Astrocyte of the spinal cord (primary cell): ENCODE measurements around the gene NDUFS1.
"Not testable (repeated sequence)": the region's sequence is repeated elsewhere in the genome, so short reads cannot be mapped to it uniquely, and the experiment has no call there.

Experiments
- DNase-seq: peaks from one replicate; pipeline ENCODE4 v3.0.0; 2011; ENCODE audit warnings: low read depth, low spot score
- H3K4me3 ChIP-seq: 2 replicates; pipeline ENCODE4 v1.5.1; 2011; ENCODE audit warnings: low read depth, mild to moderate bottlenecking, low read length, moderate library complexity
- in situ Hi-C: cut with HindIII; loops from 2 replicates; pipeline ENCODE4 v1.10.0; 2017; ENCODE audit warnings: low sequenced_read_pairs
- TF ChIP-seq, protein P1 (sequence below): IDR thresholded peaks from 2 replicates; pipeline ENCODE4 v1.5.1; 2012; ENCODE audit warnings: low read depth, mild to moderate bottlenecking, low read length, inconsistent platforms

NDUFS1 gene

DNA sequence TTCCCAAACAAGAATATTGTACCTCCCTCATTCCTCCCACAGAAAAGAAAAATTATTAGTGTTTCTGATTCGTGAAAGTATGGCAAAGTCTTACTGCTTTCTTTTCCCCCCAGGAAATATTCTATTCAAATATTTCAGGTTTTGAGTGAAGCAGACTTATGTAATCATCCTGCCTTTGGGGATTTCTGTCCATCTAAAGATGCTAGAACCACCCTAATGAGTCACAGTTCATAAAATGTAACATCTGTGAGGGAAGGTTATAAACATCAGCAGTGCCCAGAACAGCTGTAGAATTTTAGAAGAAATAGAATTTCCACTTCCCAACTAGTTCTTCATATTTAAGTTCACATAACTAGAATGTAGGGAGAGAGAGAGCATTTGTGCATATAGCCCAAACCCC, 39.4 kb upstream of the NDUFS1 start:
- no peak overlapping the region for H3K4me3 ChIP-seq
- no peak for DNase-seq
- TF ChIP-seq, protein P1, sequence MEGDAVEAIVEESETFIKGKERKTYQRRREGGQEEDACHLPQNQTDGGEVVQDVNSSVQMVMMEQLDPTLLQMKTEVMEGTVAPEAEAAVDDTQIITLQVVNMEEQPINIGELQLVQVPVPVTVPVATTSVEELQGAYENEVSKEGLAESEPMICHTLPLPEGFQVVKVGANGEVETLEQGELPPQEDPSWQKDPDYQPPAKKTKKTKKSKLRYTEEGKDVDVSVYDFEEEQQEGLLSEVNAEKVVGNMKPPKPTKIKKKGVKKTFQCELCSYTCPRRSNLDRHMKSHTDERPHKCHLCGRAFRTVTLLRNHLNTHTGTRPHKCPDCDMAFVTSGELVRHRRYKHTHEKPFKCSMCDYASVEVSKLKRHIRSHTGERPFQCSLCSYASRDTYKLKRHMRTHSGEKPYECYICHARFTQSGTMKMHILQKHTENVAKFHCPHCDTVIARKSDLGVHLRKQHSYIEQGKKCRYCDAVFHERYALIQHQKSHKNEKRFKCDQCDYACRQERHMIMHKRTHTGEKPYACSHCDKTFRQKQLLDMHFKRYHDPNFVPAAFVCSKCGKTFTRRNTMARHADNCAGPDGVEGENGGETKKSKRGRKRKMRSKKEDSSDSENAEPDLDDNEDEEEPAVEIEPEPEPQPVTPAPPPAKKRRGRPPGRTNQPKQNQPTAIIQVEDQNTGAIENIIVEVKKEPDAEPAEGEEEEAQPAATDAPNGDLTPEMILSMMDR: no peak
- in situ Hi-C loops: no loop called here

GRCh38 chr2:206193671-206194357, 34.6 kb upstream of the NDUFS1 start:
- TF ChIP-seq, protein P1: no peak

GRCh38 chr2:206192157-206192556, 32.9 kb upstream of the NDUFS1 start:
- H3K4me3 ChIP-seq: no peak overlapping the region
- TF ChIP-seq, protein P1: no peak
- no peak for DNase-seq
- in situ Hi-C loops: no loop called here

More at GRCh38 chr2:206193671-206194357, 34.6 kb upstream of the NDUFS1 start:
- in situ Hi-C loops: no loop called here
- no peak for DNase-seq
- H3K4me3 ChIP-seq: no peak overlapping the region

GRCh38 chr2:206190689-206191088, 31.4 kb upstream of the NDUFS1 start:
- in situ Hi-C loops: no loop called here
- TF ChIP-seq, protein P1: no peak
- no peak for DNase-seq
- no peak overlapping the region for H3K4me3 ChIP-seq

GRCh38 chr2:206190111-206190510, 30.9 kb upstream of the NDUFS1 start:
- TF ChIP-seq, protein P1: no peak
- in situ Hi-C loops: no loop called here
- DNase-seq: no peak
- H3K4me3 ChIP-seq: no peak overlapping the region

- TF ChIP-seq, protein P1: no peak
- H3K4me3 ChIP-seq: no peak overlapping the region
- in situ Hi-C loops: no loop called here
- no peak for DNase-seq
These were observed 30.4 kb upstream of the NDUFS1 start for GRCh38 chr2:206189691-206190090.

DNA sequence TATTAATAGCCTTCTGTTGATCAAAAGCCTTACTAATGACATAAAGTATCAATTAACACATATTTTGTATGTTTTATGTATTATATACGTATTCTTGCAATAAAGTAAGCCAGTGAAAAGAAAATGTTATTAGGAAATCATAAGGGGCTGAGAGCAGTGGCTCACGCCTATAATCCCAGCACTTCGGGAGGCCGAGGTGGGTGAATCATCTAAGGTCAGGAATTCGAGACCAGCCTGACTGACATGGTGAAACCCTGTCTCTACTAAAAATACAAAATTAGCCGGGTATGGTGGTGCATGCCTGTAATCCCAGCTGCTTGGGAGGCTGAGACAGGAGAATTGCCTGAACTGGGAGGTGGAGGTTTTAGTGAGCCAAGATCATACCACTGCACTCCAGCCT, 22.3 kb upstream of the NDUFS1 start:
- DNase-seq, in situ Hi-C loops, H3K4me3 ChIP-seq: not testable (repeated sequence)
